ENCODE data around the gene HSPA1A. TPM values are rescaled to one million over a fixed set of nuclear protein-coding genes. Genes with fewer than 3 reads are reported as not detected.

HSPA1A gene
- total and polyA plus RNA-seq, 9 of the 15 experiments (the other 6 are each of a cell fraction or from before 2014, with no cell fraction given): 2.2 to 273 (median 107) TPM

GRCh38 chr6:31831350-31832215, 16.2 kb downstream of the HSPA1A start (continued):
- TF ChIP-seq, protein P1, sequence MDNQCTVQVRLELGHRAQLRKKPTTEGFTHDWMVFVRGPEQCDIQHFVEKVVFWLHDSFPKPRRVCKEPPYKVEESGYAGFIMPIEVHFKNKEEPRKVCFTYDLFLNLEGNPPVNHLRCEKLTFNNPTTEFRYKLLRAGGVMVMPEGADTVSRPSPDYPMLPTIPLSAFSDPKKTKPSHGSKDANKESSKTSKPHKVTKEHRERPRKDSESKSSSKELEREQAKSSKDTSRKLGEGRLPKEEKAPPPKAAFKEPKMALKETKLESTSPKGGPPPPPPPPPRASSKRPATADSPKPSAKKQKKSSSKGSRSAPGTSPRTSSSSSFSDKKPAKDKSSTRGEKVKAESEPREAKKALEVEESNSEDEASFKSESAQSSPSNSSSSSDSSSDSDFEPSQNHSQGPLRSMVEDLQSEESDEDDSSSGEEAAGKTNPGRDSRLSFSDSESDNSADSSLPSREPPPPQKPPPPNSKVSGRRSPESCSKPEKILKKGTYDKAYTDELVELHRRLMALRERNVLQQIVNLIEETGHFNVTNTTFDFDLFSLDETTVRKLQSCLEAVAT (IDR thresholded peaks at IDR 0.05): peak in 1 of 2 experiments; percentile 54; a peak in 1 of 4 replicates
- TF ChIP-seq MGA (IDR thresholded peaks at IDR 0.05) (no peak), MXI1 (IDR thresholded peaks at IDR 0.05; ENCODE audit: low read depth, low read length) (peak; percentile 54; the same call in 1 of the 2 replicates), ZNF224 (CRISPR knock-in tag; IDR thresholded peaks at IDR 0.05) (no peak), RFX1 (IDR thresholded peaks at IDR 0.05) (no peak), KDM2B (CRISPR knock-in tag; IDR thresholded peaks at IDR 0.05) (no peak), ZNF830 (CRISPR knock-in tag; IDR thresholded peaks at IDR 0.05) (peak; percentile 90; the same call in 1 of the 2 replicates), XRCC4 (IDR thresholded peaks at IDR 0.05; ENCODE audit: extremely low read depth, insufficient read depth, insufficient read length) (no peak), ATF1 (CRISPR knock-in tag; IDR thresholded peaks at IDR 0.05) (no peak), ATF1 (tag; IDR thresholded peaks at IDR 0.05) (peak; percentile 10; the same call in 1 of the 2 replicates), PHF21A (IDR thresholded peaks at IDR 0.05; ENCODE audit: borderline replicate concordance, low read depth) (no peak), ARID2 (IDR thresholded peaks at IDR 0.05) (no peak), TRIM24 (IDR thresholded peaks at IDR 0.05) (peak in 1 of 2 experiments; percentile 31; a peak in 1 of 4 replicates), STAT5B (CRISPR knock-in tag; IDR thresholded peaks at IDR 0.05) (no peak)
- TF ChIP-seq, protein P2, sequence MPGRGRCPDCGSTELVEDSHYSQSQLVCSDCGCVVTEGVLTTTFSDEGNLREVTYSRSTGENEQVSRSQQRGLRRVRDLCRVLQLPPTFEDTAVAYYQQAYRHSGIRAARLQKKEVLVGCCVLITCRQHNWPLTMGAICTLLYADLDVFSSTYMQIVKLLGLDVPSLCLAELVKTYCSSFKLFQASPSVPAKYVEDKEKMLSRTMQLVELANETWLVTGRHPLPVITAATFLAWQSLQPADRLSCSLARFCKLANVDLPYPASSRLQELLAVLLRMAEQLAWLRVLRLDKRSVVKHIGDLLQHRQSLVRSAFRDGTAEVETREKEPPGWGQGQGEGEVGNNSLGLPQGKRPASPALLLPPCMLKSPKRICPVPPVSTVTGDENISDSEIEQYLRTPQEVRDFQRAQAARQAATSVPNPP (IDR thresholded peaks at IDR 0.05; ENCODE audit: borderline replicate concordance, insufficient read depth, insufficient read length): no peak
